Astrocyte of the hippocampus (primary cell): ENCODE data around the gene FTCD.

ENCODE experiments used
- DNase-seq: peaks from one replicate; pipeline ENCODE4 v3.0.0; 2011; ENCODE audit warnings: low read depth, low spot score

FTCD gene

GRCh38 chr21:46154155-46154954 is 1.0 kb downstream of the FTCD start:
- DNase-seq: no peak

- DNase-seq: peak; percentile 75
Measured at GRCh38 chr21:46153247-46154154, 1.9 kb downstream of the FTCD start.

GRCh38 chr21:46152927-46153246 is 2.5 kb downstream of the FTCD start:
- DNase-seq: no peak

GRCh38 chr21:46151989-46152926 is 3.1 kb downstream of the FTCD start:
- DNase-seq: no peak

- DNase-seq: no peak
Measured at GRCh38 chr21:46151261-46151988, 4.0 kb downstream of the FTCD start.

GRCh38 chr21:46150491-46151121 is 4.8 kb downstream of the FTCD start:
- no peak for DNase-seq

- no peak for DNase-seq
Measured at GRCh38 chr21:46150073-46150472, 5.3 kb downstream of the FTCD start.

- DNase-seq: no peak
Measured at GRCh38 chr21:46149205-46149901, 6.0 kb downstream of the FTCD start.

- DNase-seq: no peak
Measured at GRCh38 chr21:46148106-46148505, 7.3 kb downstream of the FTCD start.

GRCh38 chr21:46147429-46147828 is 8.0 kb downstream of the FTCD start:
- peak; percentile 71 for DNase-seq

- no peak for DNase-seq
Measured at GRCh38 chr21:46146856-46147255, 8.5 kb downstream of the FTCD start.

GRCh38 chr21:46145840-46146691 is 9.3 kb downstream of the FTCD start:
- DNase-seq: no peak

GRCh38 chr21:46145159-46145839 is 10.1 kb downstream of the FTCD start:
- no peak for DNase-seq

- no peak for DNase-seq
Measured at GRCh38 chr21:46144464-46145070, 10.8 kb downstream of the FTCD start.

- DNase-seq: no peak
Measured at GRCh38 chr21:46142582-46143473, 12.6 kb downstream of the FTCD start.

- no peak for DNase-seq
Measured at GRCh38 chr21:46141767-46142581, 13.4 kb downstream of the FTCD start.
